HG02885 (cell line): Measurements from ENCODE around the gene KCNQ4.

Experiments used
- ATAC-seq: cut with Tn5 transposase; IDR thresholded peaks from one replicate; pipeline ENCODE4 v1.9.1; 2021; ENCODE audit warnings: mild to moderate bottlenecking; ENCODE audit not compliant: unreplicated experiment, poor library complexity

KCNQ4 gene

GRCh38 chr1:40774266-40774998 lies 9.2 kb upstream of the KCNQ4 start:
- no peak for ATAC-seq

- no peak for ATAC-seq
Measured at GRCh38 chr1:40776236-40777072, 7.1 kb upstream of the KCNQ4 start.

- ATAC-seq, result no peak
Measured at GRCh38 chr1:40777224-40777970, 6.2 kb upstream of the KCNQ4 start.

GRCh38 chr1:40780678-40781607 lies 2.6 kb upstream of the KCNQ4 start:
- no peak for ATAC-seq

- ATAC-seq, result no peak
Measured at GRCh38 chr1:40781608-40781971, 2.0 kb upstream of the KCNQ4 start.

- ATAC-seq, result no peak
Measured at GRCh38 chr1:40782371-40782956, 1.1 kb upstream of the KCNQ4 start.

GRCh38 chr1:40784141-40784770 lies 669 bp downstream of the KCNQ4 start:
- ATAC-seq, result no peak

GRCh38 chr1:40784771-40785151 lies 1.2 kb downstream of the KCNQ4 start:
- no peak for ATAC-seq

- ATAC-seq, result no peak
Measured at GRCh38 chr1:40785446-40785845, 1.9 kb downstream of the KCNQ4 start.

- ATAC-seq, result no peak
Measured at GRCh38 chr1:40786171-40786994, 2.8 kb downstream of the KCNQ4 start.

GRCh38 chr1:40786995-40787705 lies 3.6 kb downstream of the KCNQ4 start:
- no peak for ATAC-seq

GRCh38 chr1:40787737-40788560 lies 4.4 kb downstream of the KCNQ4 start:
- ATAC-seq, result no peak

- no peak for ATAC-seq
Measured at GRCh38 chr1:40788561-40789341, 5.2 kb downstream of the KCNQ4 start.

GRCh38 chr1:40789342-40789598 lies 5.7 kb downstream of the KCNQ4 start:
- ATAC-seq, result no peak

- no peak for ATAC-seq
Measured at GRCh38 chr1:40789661-40790430, 6.3 kb downstream of the KCNQ4 start.

- ATAC-seq, result no peak
Measured at GRCh38 chr1:40792036-40792435, 8.4 kb downstream of the KCNQ4 start.
